Muscle layer of colon (tissue), 2 donors: ENCODE measurements around the gene FBP2.
"Not testable (repeated sequence)": the region's sequence is repeated elsewhere in the genome, so short reads cannot be mapped to it uniquely, and the experiment has no call there.

Source experiments
- H3K27ac ChIP-seq: one replicate; pipeline ENCODE4 v1.7.0; 2013; ENCODE audit warnings: low read depth, mild to moderate bottlenecking, low read length, moderate library complexity
- H3K27me3 ChIP-seq, 2 donors: one replicate each; pipeline ENCODE4 v1.7.0; 2013; ENCODE audit warnings: low read length in 2 of 2, mild to moderate bottlenecking in 2 of 2; ENCODE audit not compliant: insufficient read depth in 2 of 2, control insufficient read depth in 1 of 2
- H3K36me3 ChIP-seq: one replicate; pipeline ENCODE4 v1.7.0; 2013; ENCODE audit warnings: mild to moderate bottlenecking, low read length; ENCODE audit not compliant: insufficient read depth
- H3K4me1 ChIP-seq: one replicate; pipeline ENCODE4 v1.7.0; 2013; ENCODE audit warnings: mild to moderate bottlenecking, low read length; ENCODE audit not compliant: insufficient read depth
- H3K4me3 ChIP-seq, 2 donors: one replicate each; pipeline ENCODE4 v1.7.0; 2013; ENCODE audit warnings: low read length in 2 of 2, low read depth in 1 of 2, mild to moderate bottlenecking in 1 of 2, moderate library complexity in 1 of 2
- H3K9ac ChIP-seq: one replicate; pipeline ENCODE4 v1.7.0; 2013; ENCODE audit warnings: low read length
- H3K9me3 ChIP-seq: one replicate; pipeline ENCODE4 v1.7.0; 2013; ENCODE audit warnings: mild to moderate bottlenecking, low read length
- donor health status: abdominal sarcoma.
- donor health status: Adenocarcinoma of cecum.

The FBP2 gene

GRCh38 chr9:94581728-94582127 lies 11.9 kb downstream of the FBP2 start:
- no peaks in the 10 kb centered on the region for H3K27me3 ChIP-seq
- peaks cover 12% of the 10 kb centered on the region for H3K4me1 ChIP-seq
- H3K36me3 ChIP-seq: no peaks in the 10 kb centered on the region
- no peak overlapping the region for H3K27ac ChIP-seq
- H3K9me3 ChIP-seq: no peaks in the 10 kb centered on the region
- no peak overlapping the region for H3K4me3 ChIP-seq
- H3K9ac ChIP-seq: no peak overlapping the region

DNA sequence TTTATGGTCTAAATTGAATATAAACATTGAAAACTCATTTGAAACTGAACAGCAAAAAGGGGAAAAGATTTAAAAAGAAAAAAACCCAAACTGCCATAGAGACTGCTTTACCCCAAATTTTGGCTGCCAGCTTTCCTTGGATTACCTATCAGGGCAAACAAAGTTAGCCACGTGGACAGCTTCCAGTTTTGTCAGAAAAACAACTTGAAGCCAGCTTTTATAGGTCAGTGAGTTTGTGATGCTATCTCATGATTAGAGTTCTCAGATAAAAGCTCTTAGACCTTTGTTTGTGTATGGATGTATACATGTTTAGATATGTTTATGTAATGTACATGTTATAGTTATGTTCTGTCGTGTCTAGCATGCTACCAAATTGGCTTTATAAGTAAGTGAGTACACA lies 16.1 kb downstream of the FBP2 start:
- H3K4me3 ChIP-seq: no peak overlapping the region
- no peaks in the 10 kb centered on the region for H3K9me3 ChIP-seq
- no peaks in the 10 kb centered on the region for H3K27me3 ChIP-seq
- H3K27ac ChIP-seq: no peak overlapping the region
- peaks cover 13% of the 10 kb centered on the region for H3K4me1 ChIP-seq
- no peak overlapping the region for H3K9ac ChIP-seq
- H3K36me3 ChIP-seq: no peaks in the 10 kb centered on the region

DNA sequence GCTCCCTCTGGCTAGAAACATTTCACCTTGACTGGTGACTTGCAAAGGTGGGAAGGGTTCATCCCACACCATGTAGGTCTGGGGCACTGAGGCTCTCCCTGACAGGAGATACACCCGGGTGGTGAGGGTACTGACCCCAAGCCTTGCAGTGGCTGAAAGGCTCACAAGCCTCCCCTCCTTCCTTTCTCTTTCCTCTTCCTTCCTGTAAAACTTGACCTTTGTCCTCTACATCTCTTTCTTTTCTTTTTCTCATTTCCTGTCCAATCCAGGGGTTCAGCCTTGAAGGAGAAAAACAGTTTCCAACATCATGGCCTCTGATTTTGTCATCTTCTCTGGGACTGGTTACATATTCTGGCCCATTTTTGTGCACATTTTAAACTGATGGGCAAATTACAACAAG lies 16.6 kb downstream of the FBP2 start:
- H3K27me3 ChIP-seq: no peaks in the 10 kb centered on the region
- H3K4me3 ChIP-seq: no peak overlapping the region
- H3K36me3 ChIP-seq: no peaks in the 10 kb centered on the region
- peaks cover 13% of the 10 kb centered on the region for H3K4me1 ChIP-seq
- no peak overlapping the region for H3K9ac ChIP-seq
- no peaks in the 10 kb centered on the region for H3K9me3 ChIP-seq
- H3K27ac ChIP-seq: no peak overlapping the region

GRCh38 chr9:94576131-94576530 lies 17.5 kb downstream of the FBP2 start:
- Histone ChIP-seq H3K4me3 (no peak overlapping the region), H3K27me3 (no peaks in the 10 kb centered on the region), H3K36me3 (no peaks in the 10 kb centered on the region), H3K9ac (no peak overlapping the region), H3K4me1 (peaks cover 13% of the 10 kb centered on the region), H3K9me3 (no peaks in the 10 kb centered on the region), H3K27ac (no peak overlapping the region)

- Histone ChIP-seq H3K4me3 (no peak overlapping the region), H3K9ac (no peak overlapping the region), H3K36me3 (no peaks in the 10 kb centered on the region), H3K27ac (no peak overlapping the region), H3K9me3 (no peaks in the 10 kb centered on the region), H3K27me3 (no peaks in the 10 kb centered on the region), H3K4me1 (no peaks in the 10 kb centered on the region)
Measured at GRCh38 chr9:94568972-94569712, 24.5 kb downstream of the FBP2 start.

DNA sequence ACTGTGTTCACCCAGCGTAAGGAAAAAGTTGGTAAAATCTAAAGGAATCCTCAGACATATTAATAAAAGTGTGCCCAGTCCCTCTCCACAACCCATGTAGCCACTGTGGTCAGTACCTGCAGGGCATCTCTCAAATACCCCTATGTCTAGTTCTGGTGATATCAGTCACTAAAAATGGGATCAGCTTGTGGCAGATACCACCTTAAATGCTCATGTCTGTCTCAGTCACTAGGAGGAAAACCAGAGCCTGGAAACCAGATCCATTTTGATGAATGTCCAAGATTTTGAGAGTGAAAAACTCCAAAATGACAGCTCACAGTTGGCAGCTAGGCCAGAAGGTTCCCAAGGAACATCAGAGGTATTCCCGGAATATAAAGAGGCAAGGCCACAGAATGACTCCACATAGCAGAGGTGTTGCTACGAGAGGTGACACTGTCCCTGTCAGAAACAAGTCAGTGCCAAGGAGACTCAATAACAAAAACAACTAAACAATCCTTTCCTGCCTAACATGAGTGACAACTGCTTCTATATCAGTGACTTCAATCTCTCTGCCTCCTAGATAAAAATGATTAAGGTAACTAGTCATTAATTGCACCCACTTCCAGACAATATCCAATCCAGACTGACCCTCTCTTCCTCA lies 25.3 kb downstream of the FBP2 start:
- Histone ChIP-seq H3K4me3 (no peak overlapping the region), H3K27me3 (peaks cover 0 to under 1% of the 10 kb centered on the region in 2 donors), H3K36me3 (no peaks in the 10 kb centered on the region), H3K9me3 (no peaks in the 10 kb centered on the region), H3K4me1 (no peaks in the 10 kb centered on the region), H3K9ac (no peak overlapping the region), H3K27ac (no peak overlapping the region)

- Histone ChIP-seq H3K4me1 (no peaks in the 10 kb centered on the region), H3K9me3 (no peaks in the 10 kb centered on the region), H3K9ac (no peak overlapping the region), H3K27ac (no peak overlapping the region), H3K4me3 (no peak overlapping the region), H3K36me3 (no peaks in the 10 kb centered on the region), H3K27me3 (peaks cover 0 to 5% of the 10 kb centered on the region in 2 donors)
Measured at GRCh38 chr9:94567271-94567670, 26.4 kb downstream of the FBP2 start.

DNA sequence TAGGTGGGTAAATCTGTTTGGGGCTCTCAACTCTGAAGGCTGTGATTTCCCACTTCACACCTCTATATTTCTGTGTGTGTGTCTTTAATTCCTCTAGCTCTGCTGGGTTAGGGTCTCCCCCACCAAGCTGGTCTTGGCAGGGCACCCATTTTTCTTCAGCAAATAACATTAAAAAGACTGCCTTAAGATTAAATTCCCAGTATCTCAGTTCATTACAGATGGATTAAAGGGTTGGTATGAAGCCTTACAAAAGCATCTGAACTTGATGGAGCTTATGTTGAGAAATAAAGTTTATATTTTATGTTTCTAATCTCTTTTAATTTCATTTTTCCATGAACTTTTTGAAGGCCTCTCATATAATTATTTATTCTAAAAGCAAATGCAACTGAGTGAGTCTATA lies 27.1 kb downstream of the FBP2 start:
- H3K36me3 ChIP-seq: no peaks in the 10 kb centered on the region
- peaks cover 0 to 5% of the 10 kb centered on the region in 2 donors for H3K27me3 ChIP-seq
- H3K27ac ChIP-seq: no peak overlapping the region
- H3K9me3 ChIP-seq: no peaks in the 10 kb centered on the region
- H3K4me3 ChIP-seq: no peak overlapping the region
- H3K9ac ChIP-seq: no peak overlapping the region
- H3K4me1 ChIP-seq: no peaks in the 10 kb centered on the region

- not testable (repeated sequence) for H3K27ac ChIP-seq, H3K4me3 ChIP-seq, H3K27me3 ChIP-seq, H3K36me3 ChIP-seq, H3K9me3 ChIP-seq, H3K4me1 ChIP-seq, H3K9ac ChIP-seq
Measured at GRCh38 chr9:94564279-94564678, 29.3 kb downstream of the FBP2 start.

DNA sequence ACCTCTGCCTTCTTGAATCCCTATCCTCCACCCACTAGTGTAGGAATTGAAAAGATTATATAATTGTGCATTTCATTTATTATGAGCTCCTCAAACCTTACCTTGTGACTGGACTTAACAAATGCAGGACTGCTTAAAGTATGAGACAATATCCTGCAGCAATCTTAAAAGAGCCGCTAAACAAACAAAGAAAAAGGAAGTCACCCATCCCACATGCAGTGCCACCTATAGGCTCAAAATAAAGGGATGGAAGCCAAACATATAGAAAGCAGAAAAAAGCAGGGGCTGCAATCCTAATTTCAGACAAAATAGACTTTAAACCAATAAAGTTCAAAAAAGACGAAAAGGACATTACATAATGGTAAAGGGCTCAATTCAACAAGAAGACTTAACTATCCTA lies 30.1 kb downstream of the FBP2 start:
- Histone ChIP-seq H3K9ac (no peak overlapping the region), H3K4me1 (no peaks in the 10 kb centered on the region), H3K36me3 (no peaks in the 10 kb centered on the region), H3K27ac (no peak overlapping the region), H3K9me3 (no peaks in the 10 kb centered on the region), H3K4me3 (no peak overlapping the region), H3K27me3 (peaks cover 0 to 5% of the 10 kb centered on the region in 2 donors)

DNA sequence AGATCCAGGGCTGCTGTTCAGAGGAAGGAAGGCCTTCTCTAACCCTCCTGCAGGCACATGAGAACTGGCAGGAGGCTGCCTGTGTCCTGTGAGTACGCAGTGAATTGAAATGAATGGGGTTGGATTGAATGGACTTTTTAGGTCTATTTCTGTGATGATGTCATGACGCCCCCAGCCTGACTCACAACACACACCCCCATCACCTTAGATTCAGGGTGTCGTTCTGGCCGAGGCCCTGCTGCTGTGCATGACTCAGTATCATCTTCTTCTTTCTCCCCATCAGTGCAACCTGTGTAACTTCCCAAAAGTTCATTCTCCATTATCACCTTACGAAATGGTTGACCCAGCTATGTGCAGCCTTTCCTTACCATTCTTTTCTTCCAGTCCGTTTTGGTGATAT lies 33.4 kb downstream of the FBP2 start:
- Histone ChIP-seq H3K9ac (no peak overlapping the region), H3K27me3 (peaks cover 0 to 5% of the 10 kb centered on the region in 2 donors), H3K9me3 (no peaks in the 10 kb centered on the region), H3K36me3 (no peaks in the 10 kb centered on the region), H3K27ac (no peak overlapping the region), H3K4me1 (no peaks in the 10 kb centered on the region), H3K4me3 (no peak overlapping the region)

- Histone ChIP-seq H3K9ac (no peak overlapping the region), H3K9me3 (no peaks in the 10 kb centered on the region), H3K27me3 (no peaks in the 10 kb centered on the region), H3K4me3 (no peak overlapping the region), H3K4me1 (no peaks in the 10 kb centered on the region), H3K27ac (no peak overlapping the region), H3K36me3 (no peaks in the 10 kb centered on the region)
Measured at GRCh38 chr9:94557376-94557775, 36.2 kb downstream of the FBP2 start.
